Measurements from ENCODE around the gene RAN.

GRCh38 chr12:130925666-130926015 lies 53.8 kb downstream of the RAN start:
- TF ChIP-seq, protein P1, sequence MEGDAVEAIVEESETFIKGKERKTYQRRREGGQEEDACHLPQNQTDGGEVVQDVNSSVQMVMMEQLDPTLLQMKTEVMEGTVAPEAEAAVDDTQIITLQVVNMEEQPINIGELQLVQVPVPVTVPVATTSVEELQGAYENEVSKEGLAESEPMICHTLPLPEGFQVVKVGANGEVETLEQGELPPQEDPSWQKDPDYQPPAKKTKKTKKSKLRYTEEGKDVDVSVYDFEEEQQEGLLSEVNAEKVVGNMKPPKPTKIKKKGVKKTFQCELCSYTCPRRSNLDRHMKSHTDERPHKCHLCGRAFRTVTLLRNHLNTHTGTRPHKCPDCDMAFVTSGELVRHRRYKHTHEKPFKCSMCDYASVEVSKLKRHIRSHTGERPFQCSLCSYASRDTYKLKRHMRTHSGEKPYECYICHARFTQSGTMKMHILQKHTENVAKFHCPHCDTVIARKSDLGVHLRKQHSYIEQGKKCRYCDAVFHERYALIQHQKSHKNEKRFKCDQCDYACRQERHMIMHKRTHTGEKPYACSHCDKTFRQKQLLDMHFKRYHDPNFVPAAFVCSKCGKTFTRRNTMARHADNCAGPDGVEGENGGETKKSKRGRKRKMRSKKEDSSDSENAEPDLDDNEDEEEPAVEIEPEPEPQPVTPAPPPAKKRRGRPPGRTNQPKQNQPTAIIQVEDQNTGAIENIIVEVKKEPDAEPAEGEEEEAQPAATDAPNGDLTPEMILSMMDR (conservative IDR thresholded peaks at IDR 0.05): no peak
- TF ChIP-seq ZFX (IDR thresholded peaks at IDR 0.05): no peak

Measured in C4-2B (cell line).